Left ventricle myocardium inferior (tissue), 1 donor: ENCODE results near the gene DUOXA1. TPM values are rescaled to one million over a fixed set of nuclear protein-coding genes. Genes with fewer than 3 reads are reported as not detected.

Source experiments
- DNase-seq: peaks from one replicate; pipeline ENCODE4 v3.0.0-alpha.2; 2020
- H3K27ac ChIP-seq: fragments of 200-600 bp; replicated peaks from 2 replicates; pipeline ENCODE4 v1.8.0; 2021
- H3K27me3 ChIP-seq: fragments of 200-600 bp; 2 replicates; pipeline ENCODE4 v1.8.0; 2021; ENCODE audit warnings: low read depth
- H3K36me3 ChIP-seq: fragments of 200-600 bp; 2 replicates; pipeline ENCODE4 v1.8.0; 2021
- H3K4me1 ChIP-seq: fragments of 200-600 bp; 2 replicates; pipeline ENCODE4 v1.8.0; 2021
- H3K4me3 ChIP-seq: fragments of 200-600 bp; 2 replicates; pipeline ENCODE4 v1.8.0; 2021; ENCODE audit warnings: mild to moderate bottlenecking, moderate library complexity
- H3K9me3 ChIP-seq: fragments of 200-600 bp; replicated peaks from 2 replicates; pipeline ENCODE4 v1.8.0; 2021
- CTCF ChIP-seq: fragments of 200-600 bp; IDR thresholded peaks from 2 replicates; pipeline ENCODE4 v1.8.0; 2021; ENCODE audit warnings: antibody characterized with exemption, mild to moderate bottlenecking, borderline replicate concordance
- intact Hi-C: fragments of 100-400 bp; cut with micrococcal nuclease; formaldehyde crosslinking; loops from one replicate; pipeline ENCODE4 v1.11.0; 2022
- total RNA-seq: library from RNA; stranded (reverse); fragmentation: NEBNext Ultra II Directional; extraction: Animal tissue kit (Norgen Biotek cat#: 25700); gene quantifications from one replicate; pipeline ENCODE4 v1.2.1, GENCODE V29; 2021
- donor health status: DM: no; HTN: yes; CAD: no; lungs with severe emphysema.

DUOXA1 gene
- total RNA-seq, 1 donor from 2014 or later = 0.30 TPM

- Histone ChIP-seq H3K27me3 (peaks cover 81% of the 10 kb centered on the region), H3K4me3 (peak overlapping the region; percentile 63), H3K27ac (no peak overlapping the region), H3K36me3 (no peaks in the 10 kb centered on the region), H3K9me3 (no peaks in the 10 kb centered on the region), H3K4me1 (peaks cover 24% of the 10 kb centered on the region)
- TF ChIP-seq CTCF = no peak
- intact Hi-C loops = no loop called here
- no peak for DNase-seq
Observed at GRCh38 chr15:45130291-45131000, 767 bp upstream of the DUOXA1 start.

GRCh38 chr15:45128971-45129639 is 574 bp downstream of the DUOXA1 start:
- Histone ChIP-seq H3K4me3 (peak overlapping the region; percentile 63), H3K27ac (no peak overlapping the region), H3K27me3 (peaks cover 80% of the 10 kb centered on the region), H3K4me1 (peaks cover 17% of the 10 kb centered on the region), H3K9me3 (no peaks in the 10 kb centered on the region), H3K36me3 (no peaks in the 10 kb centered on the region)
- no peak for TF ChIP-seq CTCF
- intact Hi-C loops = no loop called here
- no peak for DNase-seq

- Histone ChIP-seq H3K36me3 (no peaks in the 10 kb centered on the region), H3K27me3 (peaks cover 86% of the 10 kb centered on the region), H3K4me3 (no peak overlapping the region), H3K4me1 (peaks cover 17% of the 10 kb centered on the region), H3K9me3 (no peaks in the 10 kb centered on the region), H3K27ac (no peak overlapping the region)
- DNase-seq = no peak
- intact Hi-C loops = no loop called here
- TF ChIP-seq CTCF = peak; percentile 67
Observed at GRCh38 chr15:45126535-45127158, 3.0 kb downstream of the DUOXA1 start.

GRCh38 chr15:45123397-45123796 is 6.3 kb downstream of the DUOXA1 start:
- no peaks in the 10 kb centered on the region for H3K9me3 ChIP-seq
- H3K27me3 ChIP-seq = peaks cover 85% of the 10 kb centered on the region
- no peak overlapping the region for H3K27ac ChIP-seq
- no peak for DNase-seq
- no peak for TF ChIP-seq CTCF
- H3K4me3 ChIP-seq = no peak overlapping the region
- H3K4me1 ChIP-seq = no peaks in the 10 kb centered on the region
- intact Hi-C loops = no loop called here
- H3K36me3 ChIP-seq = no peaks in the 10 kb centered on the region

- DNase-seq = no peak
- Histone ChIP-seq H3K4me3 (no peak overlapping the region), H3K27ac (no peak overlapping the region), H3K4me1 (peaks cover 3% of the 10 kb centered on the region), H3K27me3 (peaks cover 81% of the 10 kb centered on the region), H3K9me3 (no peaks in the 10 kb centered on the region), H3K36me3 (no peaks in the 10 kb centered on the region)
- no peak for TF ChIP-seq CTCF
- intact Hi-C loops = no loop called here
Observed at GRCh38 chr15:45122719-45123118, 7.0 kb downstream of the DUOXA1 start.
